GM12801 (cell line): ENCODE results near the gene HSF2.

Source experiments
- TF ChIP-seq, protein P1 (sequence below): IDR thresholded peaks from one replicate; pipeline ENCODE4 v1.5.1; 2011; ENCODE audit warnings: control low read depth; ENCODE audit not compliant: insufficient read length; ENCODE audit errors: extremely low read depth

HSF2 gene

GRCh38 chr6:122454673-122455072 is 55.2 kb downstream of the HSF2 start:
- TF ChIP-seq, protein P1, sequence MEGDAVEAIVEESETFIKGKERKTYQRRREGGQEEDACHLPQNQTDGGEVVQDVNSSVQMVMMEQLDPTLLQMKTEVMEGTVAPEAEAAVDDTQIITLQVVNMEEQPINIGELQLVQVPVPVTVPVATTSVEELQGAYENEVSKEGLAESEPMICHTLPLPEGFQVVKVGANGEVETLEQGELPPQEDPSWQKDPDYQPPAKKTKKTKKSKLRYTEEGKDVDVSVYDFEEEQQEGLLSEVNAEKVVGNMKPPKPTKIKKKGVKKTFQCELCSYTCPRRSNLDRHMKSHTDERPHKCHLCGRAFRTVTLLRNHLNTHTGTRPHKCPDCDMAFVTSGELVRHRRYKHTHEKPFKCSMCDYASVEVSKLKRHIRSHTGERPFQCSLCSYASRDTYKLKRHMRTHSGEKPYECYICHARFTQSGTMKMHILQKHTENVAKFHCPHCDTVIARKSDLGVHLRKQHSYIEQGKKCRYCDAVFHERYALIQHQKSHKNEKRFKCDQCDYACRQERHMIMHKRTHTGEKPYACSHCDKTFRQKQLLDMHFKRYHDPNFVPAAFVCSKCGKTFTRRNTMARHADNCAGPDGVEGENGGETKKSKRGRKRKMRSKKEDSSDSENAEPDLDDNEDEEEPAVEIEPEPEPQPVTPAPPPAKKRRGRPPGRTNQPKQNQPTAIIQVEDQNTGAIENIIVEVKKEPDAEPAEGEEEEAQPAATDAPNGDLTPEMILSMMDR = no peak

DNA sequence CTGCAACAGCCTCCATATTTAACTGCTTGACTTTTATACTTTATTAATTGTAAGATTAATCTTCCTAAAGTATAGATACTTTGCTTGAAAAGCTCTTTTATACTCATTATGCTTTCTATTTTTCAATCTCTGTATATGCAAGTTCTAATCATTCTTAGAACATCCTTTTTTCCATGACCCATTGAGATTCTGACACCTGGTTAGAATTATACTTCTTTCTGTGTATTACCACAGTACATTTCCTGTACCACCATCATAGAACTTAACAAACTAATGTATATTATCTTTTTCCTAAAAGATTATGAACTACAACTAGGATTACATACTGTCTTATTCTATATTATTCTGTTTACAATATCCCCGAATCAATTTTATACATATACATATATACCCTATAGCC is 58.6 kb downstream of the HSF2 start:
- TF ChIP-seq, protein P1 = no peak

DNA sequence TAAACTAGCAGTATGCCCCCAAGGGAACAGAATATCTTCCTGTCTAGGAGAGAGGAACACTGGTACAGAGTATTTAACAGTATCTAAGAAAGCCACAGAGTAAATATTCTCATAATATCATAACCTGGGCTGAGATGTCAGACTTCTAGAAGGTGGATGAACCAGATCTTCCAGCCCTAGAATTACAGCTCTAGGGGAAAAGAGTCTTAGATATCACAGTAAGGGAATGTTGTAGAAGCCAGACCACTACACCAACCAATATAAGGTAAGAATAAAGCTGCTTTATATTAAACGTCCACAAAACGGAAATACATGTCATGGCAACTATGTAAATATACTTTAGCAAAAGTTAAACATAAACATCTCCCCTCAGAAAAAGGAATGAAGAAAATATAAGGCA is 59.8 kb downstream of the HSF2 start:
- TF ChIP-seq, protein P1 = no peak

GRCh38 chr6:122461885-122462284 is 62.4 kb downstream of the HSF2 start:
- TF ChIP-seq, protein P1 = no peak

GRCh38 chr6:122471107-122472021 is 71.9 kb downstream of the HSF2 start, which contains the start of gene SERINC1:
Gene SERINC1, minus strand, starts transcription at chr6:122471807. Its CDS starts 70 bp downstream, at chr6:122471737.
- TF ChIP-seq, protein P1 = no peak

DNA sequence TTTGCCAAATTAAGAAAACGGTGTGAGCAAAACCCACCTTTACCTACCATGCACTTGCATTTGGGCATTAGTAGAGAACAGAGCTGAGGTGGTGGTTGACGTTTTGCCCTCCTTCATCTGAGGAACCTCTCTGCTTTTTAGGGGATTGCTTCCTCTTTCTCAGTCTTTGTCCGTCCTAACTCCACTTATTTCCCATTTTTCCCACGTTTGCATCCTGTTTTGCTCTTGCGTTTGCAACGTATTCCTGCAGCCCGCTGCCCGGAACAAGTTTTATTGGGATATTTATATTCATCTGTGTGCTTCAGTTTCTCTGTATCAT is 72.5 kb downstream of the HSF2 start:
- TF ChIP-seq, protein P1 = no peak

GRCh38 chr6:122476131-122476530 is 76.7 kb downstream of the HSF2 start:
- TF ChIP-seq, protein P1 = no peak
